Memory B cell (primary cell): ENCODE results near the gene S100A16.
"Not testable (repeated sequence)": the region's sequence is repeated elsewhere in the genome, so short reads cannot be mapped to it uniquely, and the experiment has no call there.

Experiments used
- ATAC-seq: fragments of 150-1000 bp; cut with Tn5 transposase; 2 replicates; pipeline ENCODE4 v1.10.0; 2021; ENCODE audit warnings: low read depth, mild to moderate bottlenecking, moderate library complexity
- DNase-seq, 2 donors: peaks; one replicate each; pipeline ENCODE4 v3.0.0; 2022; ENCODE audit warnings: low spot score in 2 of 2
- H3K27ac Mint-ChIP-seq: one replicate; pipeline ENCODE4 v1.8.0; 2022; ENCODE audit warnings: mild to moderate bottlenecking, moderate library complexity, mixed read lengths
- H3K27me3 Mint-ChIP-seq: one replicate; pipeline ENCODE4 v1.8.0; 2022; ENCODE audit warnings: mixed read lengths
- H3K36me3 Mint-ChIP-seq: one replicate; pipeline ENCODE4 v1.8.0; 2022; ENCODE audit warnings: mild to moderate bottlenecking, mixed read lengths
- H3K4me1 Mint-ChIP-seq: one replicate; pipeline ENCODE4 v1.8.0; 2022; ENCODE audit warnings: mixed read lengths
- H3K4me3 Mint-ChIP-seq: one replicate; pipeline ENCODE4 v1.8.0; 2022; ENCODE audit warnings: mild to moderate bottlenecking, moderate library complexity, mixed read lengths
- H3K9me3 Mint-ChIP-seq: one replicate; pipeline ENCODE4 v1.8.0; 2022; ENCODE audit warnings: mixed read lengths

The S100A16 gene

GRCh38 chr1:153563483-153563901, 49.4 kb downstream of the S100A16 start:
- H3K4me3 Mint-ChIP-seq = no peak overlapping the region
- H3K27me3 Mint-ChIP-seq = no peaks in the 10 kb centered on the region
- H3K36me3 Mint-ChIP-seq = no peaks in the 10 kb centered on the region
- peaks cover 21% of the 10 kb centered on the region for H3K4me1 Mint-ChIP-seq
- H3K27ac Mint-ChIP-seq = no peak overlapping the region
- DNase-seq = no peak
- ATAC-seq = no peak
- no peaks in the 10 kb centered on the region for H3K9me3 Mint-ChIP-seq

DNA sequence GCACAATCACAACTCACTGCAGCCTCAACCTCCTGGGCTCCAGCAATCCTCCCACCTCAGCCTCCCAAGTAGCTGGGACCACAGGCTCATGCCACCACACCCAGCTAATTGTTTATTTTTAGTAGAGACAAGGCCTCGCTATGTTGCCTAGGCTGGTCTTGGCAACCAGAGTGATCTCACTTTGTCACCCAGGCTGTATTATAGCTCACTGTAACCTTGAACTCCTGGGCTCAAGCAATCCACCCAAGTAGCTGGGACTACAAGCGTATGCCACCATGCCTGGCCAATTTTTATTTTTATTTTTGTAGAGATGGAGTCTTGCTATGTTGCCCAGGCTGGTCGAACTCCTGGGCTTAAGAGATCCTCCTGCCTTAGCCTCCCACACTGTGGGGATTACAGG, 50.9 kb downstream of the S100A16 start:
- DNase-seq, H3K4me3 Mint-ChIP-seq, ATAC-seq, H3K9me3 Mint-ChIP-seq, H3K36me3 Mint-ChIP-seq, H3K27ac Mint-ChIP-seq, H3K27me3 Mint-ChIP-seq: not testable (repeated sequence)
- H3K4me1 Mint-ChIP-seq = peaks cover 13% of the 10 kb centered on the region

DNA sequence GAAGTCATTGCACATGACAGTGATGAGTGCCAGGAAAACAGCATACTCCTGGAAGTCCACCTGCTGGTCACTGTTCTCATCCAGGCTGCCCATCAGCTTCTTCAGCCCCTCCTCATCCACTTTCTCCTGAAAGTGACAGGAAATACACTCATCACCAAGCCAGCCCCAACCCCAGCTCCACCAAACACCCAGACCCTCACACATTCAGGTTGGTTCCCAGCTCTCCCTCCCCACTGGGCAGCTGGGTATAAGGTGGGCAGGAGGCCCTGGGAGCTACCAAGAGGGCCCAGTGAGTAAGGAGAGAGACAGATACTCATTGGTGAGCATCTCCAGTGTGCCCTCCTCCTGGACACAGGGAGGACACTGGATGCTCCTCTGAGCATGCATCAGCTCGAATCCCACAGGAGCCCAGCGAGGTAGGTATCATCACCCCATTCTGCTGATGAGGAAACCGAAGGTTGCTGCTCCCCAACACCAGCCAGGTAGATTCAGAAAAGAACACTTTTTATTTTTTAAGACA, 51.4 kb downstream of the S100A16 start:
- no peaks in the 10 kb centered on the region for H3K9me3 Mint-ChIP-seq
- peaks cover 9% of the 10 kb centered on the region for H3K4me1 Mint-ChIP-seq
- ATAC-seq (no peak), DNase-seq (no peak)
- no peaks in the 10 kb centered on the region for H3K36me3 Mint-ChIP-seq
- no peaks in the 10 kb centered on the region for H3K27me3 Mint-ChIP-seq
- no peak overlapping the region for H3K27ac Mint-ChIP-seq
- no peak overlapping the region for H3K4me3 Mint-ChIP-seq

GRCh38 chr1:153560771-153561465, 52.0 kb downstream of the S100A16 start:
- Mint-ChIP-seq H3K9me3 (no peaks in the 10 kb centered on the region), H3K27ac (no peak overlapping the region), H3K4me3 (no peak overlapping the region)

DNA sequence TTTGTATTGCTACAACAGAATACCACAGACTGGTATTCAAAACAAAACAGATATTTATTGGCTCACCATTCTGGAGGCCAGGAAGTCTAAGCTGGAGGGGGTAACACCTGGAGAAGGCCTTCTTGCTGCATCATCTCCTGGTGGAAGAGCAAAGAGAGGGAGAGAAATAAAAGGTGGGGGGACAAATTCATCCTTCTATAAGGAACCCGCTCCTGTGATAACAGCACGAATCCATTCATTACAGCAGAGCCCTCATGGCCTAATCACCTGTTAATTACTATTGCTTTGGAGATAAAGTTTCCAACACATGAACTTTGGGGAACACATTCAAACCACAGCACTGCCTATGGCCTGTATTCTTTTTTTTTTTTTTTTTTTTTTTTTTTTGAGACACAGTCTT, 52.7 kb downstream of the S100A16 start:
- H3K4me3 Mint-ChIP-seq = no peak overlapping the region
- ATAC-seq (no peak), DNase-seq (no peak)
- H3K27ac Mint-ChIP-seq = no peak overlapping the region
- H3K9me3 Mint-ChIP-seq = no peaks in the 10 kb centered on the region
- peaks cover 3% of the 10 kb centered on the region for H3K4me1 Mint-ChIP-seq
- H3K36me3 Mint-ChIP-seq = no peaks in the 10 kb centered on the region
- no peaks in the 10 kb centered on the region for H3K27me3 Mint-ChIP-seq

More at GRCh38 chr1:153560771-153561465, 52.0 kb downstream of the S100A16 start:
- Mint-ChIP-seq H3K27me3 (no peaks in the 10 kb centered on the region), H3K36me3 (no peaks in the 10 kb centered on the region), H3K4me1 (peaks cover 7% of the 10 kb centered on the region)
- DNase-seq = no peak
- no peak for ATAC-seq

- H3K27me3 Mint-ChIP-seq = no peaks in the 10 kb centered on the region
- H3K27ac Mint-ChIP-seq = no peak overlapping the region
- H3K36me3 Mint-ChIP-seq = no peaks in the 10 kb centered on the region
- no peaks in the 10 kb centered on the region for H3K9me3 Mint-ChIP-seq
- peaks cover 3% of the 10 kb centered on the region for H3K4me1 Mint-ChIP-seq
- DNase-seq (no peak), ATAC-seq (no peak)
- no peak overlapping the region for H3K4me3 Mint-ChIP-seq
Measured at GRCh38 chr1:153557877-153558276, 55.1 kb downstream of the S100A16 start.
